Measurements from ENCODE around the gene DENND6A.

GRCh38 chr3:57709031-57709430 lies 16.2 kb upstream of the DENND6A start:
- TF ChIP-seq, protein P1, sequence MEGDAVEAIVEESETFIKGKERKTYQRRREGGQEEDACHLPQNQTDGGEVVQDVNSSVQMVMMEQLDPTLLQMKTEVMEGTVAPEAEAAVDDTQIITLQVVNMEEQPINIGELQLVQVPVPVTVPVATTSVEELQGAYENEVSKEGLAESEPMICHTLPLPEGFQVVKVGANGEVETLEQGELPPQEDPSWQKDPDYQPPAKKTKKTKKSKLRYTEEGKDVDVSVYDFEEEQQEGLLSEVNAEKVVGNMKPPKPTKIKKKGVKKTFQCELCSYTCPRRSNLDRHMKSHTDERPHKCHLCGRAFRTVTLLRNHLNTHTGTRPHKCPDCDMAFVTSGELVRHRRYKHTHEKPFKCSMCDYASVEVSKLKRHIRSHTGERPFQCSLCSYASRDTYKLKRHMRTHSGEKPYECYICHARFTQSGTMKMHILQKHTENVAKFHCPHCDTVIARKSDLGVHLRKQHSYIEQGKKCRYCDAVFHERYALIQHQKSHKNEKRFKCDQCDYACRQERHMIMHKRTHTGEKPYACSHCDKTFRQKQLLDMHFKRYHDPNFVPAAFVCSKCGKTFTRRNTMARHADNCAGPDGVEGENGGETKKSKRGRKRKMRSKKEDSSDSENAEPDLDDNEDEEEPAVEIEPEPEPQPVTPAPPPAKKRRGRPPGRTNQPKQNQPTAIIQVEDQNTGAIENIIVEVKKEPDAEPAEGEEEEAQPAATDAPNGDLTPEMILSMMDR (IDR thresholded peaks at IDR 0.05) = no peak
- TF ChIP-seq POLR2A (IDR thresholded peaks at IDR 0.05) (no peak), POLR2AphosphoS5 (IDR thresholded peaks at IDR 0.05) (no peak)
